Endothelial cell (in vitro differentiated cells): ENCODE data around the gene COL26A1. TPM values are rescaled to one million over a fixed set of nuclear protein-coding genes. Genes with fewer than 3 reads are reported as not detected.

Experiments
- DNase-seq: peaks from one replicate; pipeline ENCODE4 v3.0.0; 2021; ENCODE audit warnings: low spot score
- H3K27ac Mint-ChIP-seq: one replicate; pipeline ENCODE4 v1.8.0; 2021; ENCODE audit warnings: mixed read lengths, inconsistent platforms; ENCODE audit not compliant: unreplicated experiment
- H3K27me3 Mint-ChIP-seq: one replicate; pipeline ENCODE4 v1.8.0; 2021; ENCODE audit warnings: mild to moderate bottlenecking, moderate library complexity, mixed read lengths, inconsistent platforms; ENCODE audit not compliant: unreplicated experiment
- H3K36me3 Mint-ChIP-seq: one replicate; pipeline ENCODE4 v1.8.0; 2021; ENCODE audit warnings: mild to moderate bottlenecking, low read depth, mixed read lengths, inconsistent platforms; ENCODE audit not compliant: unreplicated experiment
- H3K4me1 Mint-ChIP-seq: one replicate; pipeline ENCODE4 v1.8.0; 2021; ENCODE audit warnings: mild to moderate bottlenecking, mixed read lengths, inconsistent platforms; ENCODE audit not compliant: unreplicated experiment
- H3K4me3 Mint-ChIP-seq: one replicate; pipeline ENCODE4 v1.8.0; 2021; ENCODE audit warnings: mild to moderate bottlenecking, mixed read lengths, inconsistent platforms; ENCODE audit not compliant: unreplicated experiment
- H3K9me3 Mint-ChIP-seq: one replicate; pipeline ENCODE4 v1.8.0; 2021; ENCODE audit warnings: mixed read lengths, inconsistent platforms; ENCODE audit not compliant: unreplicated experiment
- CTCF ChIP-seq: fragments of 200-600 bp; sonication (generic); IDR thresholded peaks from one replicate; pipeline ENCODE4 v1.5.0; 2021; ENCODE audit warnings: antibody characterized with exemption; ENCODE audit not compliant: unreplicated experiment
- total RNA-seq: library from RNA; stranded (reverse); fragmentation: NEBNext Ultra II Directional; extraction: Animal tissue kit (Norgen Biotek cat#: 25700); gene quantifications from one replicate; pipeline ENCODE4 v1.2.1, GENCODE V29; 2021; ENCODE audit not compliant: unreplicated experiment

Gene COL26A1
- total RNA-seq, 1 donor from 2014 or later: 6.1 TPM

- no peaks in the 10 kb centered on the region for H3K9me3 Mint-ChIP-seq
- no peak overlapping the region for H3K27ac Mint-ChIP-seq
- DNase-seq: no peak
- no peak for TF ChIP-seq CTCF
- no peak overlapping the region for H3K4me3 Mint-ChIP-seq
- no peaks in the 10 kb centered on the region for H3K36me3 Mint-ChIP-seq
- peaks cover 3% of the 10 kb centered on the region for H3K27me3 Mint-ChIP-seq
- peaks cover 5% of the 10 kb centered on the region for H3K4me1 Mint-ChIP-seq
Observed at GRCh38 chr7:101328159-101328558, 34.5 kb upstream of the COL26A1 start.

GRCh38 chr7:101330011-101330484 lies 32.6 kb upstream of the COL26A1 start:
- no peak overlapping the region for H3K4me3 Mint-ChIP-seq
- H3K36me3 Mint-ChIP-seq: no peaks in the 10 kb centered on the region
- H3K4me1 Mint-ChIP-seq: peaks cover 5% of the 10 kb centered on the region
- DNase-seq: peak; percentile 30
- TF ChIP-seq CTCF: no peak
- peaks cover 3% of the 10 kb centered on the region for H3K27me3 Mint-ChIP-seq
- H3K27ac Mint-ChIP-seq: peak overlapping the region; percentile 32
- H3K9me3 Mint-ChIP-seq: no peaks in the 10 kb centered on the region

GRCh38 chr7:101332026-101332425 lies 30.6 kb upstream of the COL26A1 start:
- peaks cover 5% of the 10 kb centered on the region for H3K27me3 Mint-ChIP-seq
- H3K9me3 Mint-ChIP-seq: no peaks in the 10 kb centered on the region
- no peak for DNase-seq
- H3K36me3 Mint-ChIP-seq: no peaks in the 10 kb centered on the region
- H3K4me1 Mint-ChIP-seq: peaks cover 5% of the 10 kb centered on the region
- no peak for TF ChIP-seq CTCF
- H3K27ac Mint-ChIP-seq: no peak overlapping the region
- H3K4me3 Mint-ChIP-seq: no peak overlapping the region

DNA sequence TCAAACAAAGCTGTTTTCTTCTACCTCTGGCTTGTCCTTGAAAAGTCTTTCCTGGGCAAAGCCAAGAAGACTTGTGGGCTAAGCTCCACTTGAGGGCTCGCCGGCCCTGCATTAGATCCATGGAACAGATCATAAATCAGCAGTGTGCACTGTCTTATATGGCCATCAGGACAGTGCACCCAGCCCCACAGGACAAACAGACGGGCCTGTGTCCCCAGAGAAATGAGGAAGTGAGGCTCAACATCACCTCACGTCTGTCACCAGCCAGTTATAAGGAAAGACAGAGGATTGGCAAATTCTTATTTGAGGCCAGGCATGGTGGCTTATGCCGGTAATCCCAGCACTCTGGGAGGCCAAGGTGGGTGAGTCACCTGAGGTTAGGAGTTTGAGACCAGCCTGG lies 28.8 kb upstream of the COL26A1 start:
- no peak for DNase-seq
- Mint-ChIP-seq H3K9me3 (no peaks in the 10 kb centered on the region), H3K36me3 (no peaks in the 10 kb centered on the region), H3K27ac (no peak overlapping the region), H3K4me1 (peaks cover 5% of the 10 kb centered on the region), H3K4me3 (no peak overlapping the region), H3K27me3 (peaks cover 5% of the 10 kb centered on the region)
- no peak for TF ChIP-seq CTCF

- H3K27ac Mint-ChIP-seq: no peak overlapping the region
- no peaks in the 10 kb centered on the region for H3K4me1 Mint-ChIP-seq
- DNase-seq: no peak
- no peak for TF ChIP-seq CTCF
- H3K36me3 Mint-ChIP-seq: no peaks in the 10 kb centered on the region
- H3K9me3 Mint-ChIP-seq: no peaks in the 10 kb centered on the region
- no peak overlapping the region for H3K4me3 Mint-ChIP-seq
- H3K27me3 Mint-ChIP-seq: peaks cover 3% of the 10 kb centered on the region
Observed at GRCh38 chr7:101340379-101340778, 22.3 kb upstream of the COL26A1 start.
